GM12891 (cell line): ENCODE results near the gene GLI1.

ENCODE experiments used
- POLR2A ChIP-seq: IDR thresholded peaks from 2 replicates; pipeline ENCODE4 v1.6.1; 2011; ENCODE audit warnings: low read depth, low read length, control low read depth
- POLR2AphosphoS5 ChIP-seq: IDR thresholded peaks from 2 replicates; pipeline ENCODE4 v1.6.1; 2011; ENCODE audit warnings: low read depth, low read length, control low read depth
- POU2F2 ChIP-seq: IDR thresholded peaks from 2 replicates; pipeline ENCODE4 v1.6.1; 2011; ENCODE audit warnings: low read depth, mild to moderate bottlenecking, control low read depth, low read length, moderate library complexity
- SPI1 ChIP-seq: IDR thresholded peaks from 2 replicates; pipeline ENCODE4 v1.6.1; 2011; ENCODE audit warnings: low read depth, low read length, control low read depth
- TAF1 ChIP-seq: IDR thresholded peaks from 2 replicates; pipeline ENCODE4 v1.6.1; 2011; ENCODE audit warnings: low read depth, low read length, control low read depth

DNA sequence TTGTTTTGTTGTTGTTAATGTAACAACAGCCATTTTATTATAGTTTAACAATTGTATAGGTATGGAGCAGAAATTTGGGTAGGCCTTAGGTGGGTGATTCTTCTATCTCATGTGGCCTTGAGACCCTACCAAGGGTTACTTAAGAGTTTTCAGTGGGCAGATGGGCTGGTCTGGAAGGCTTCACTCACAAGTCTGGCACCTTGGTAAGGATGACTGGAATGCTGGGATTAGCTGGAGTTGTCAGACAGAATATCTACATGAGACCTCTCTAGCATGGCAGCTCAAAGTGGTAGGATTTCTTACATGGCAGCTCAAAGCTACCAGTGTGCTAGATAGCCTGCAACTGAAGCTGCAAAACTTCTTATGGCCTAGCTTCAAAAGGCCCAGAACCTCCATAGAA lies 26.1 kb downstream of the GLI1 start:
- TF ChIP-seq POLR2A (no peak), POLR2AphosphoS5 (no peak), TAF1 (no peak), POU2F2 (no peak), SPI1 (no peak)
